Mucosa of descending colon (tissue), 3 donors: ENCODE data around the gene ERP44. TPM values are rescaled to one million over a fixed set of nuclear protein-coding genes. Genes with fewer than 3 reads are reported as not detected.

Experiments used
- ATAC-seq: fragments of 200-7000 bp; cut with Tn5 transposase; one replicate; pipeline ENCODE4 v1.9.1; 2020; ENCODE audit warnings: mild to moderate bottlenecking, moderate library complexity
- DNase-seq, 3 donors: peaks; one replicate each; pipeline ENCODE4 v3.0.0-alpha.2; 2020
- H3K36me3 ChIP-seq: fragments of 200-600 bp; one replicate; pipeline ENCODE4 v1.8.0; 2021; ENCODE audit warnings: low read depth, mild to moderate bottlenecking
- H3K4me1 ChIP-seq: fragments of 200-600 bp; one replicate; pipeline ENCODE4 v1.8.0; 2021; ENCODE audit warnings: low read depth, mild to moderate bottlenecking
- H3K4me3 ChIP-seq: fragments of 200-600 bp; one replicate; pipeline ENCODE4 v1.8.0; 2021; ENCODE audit warnings: mild to moderate bottlenecking
- H3K9me3 ChIP-seq: fragments of 200-600 bp; one replicate; pipeline ENCODE4 v1.8.0; 2021; ENCODE audit warnings: mild to moderate bottlenecking
- CTCF ChIP-seq: fragments of 200-600 bp; IDR thresholded peaks from one replicate; pipeline ENCODE4 v1.8.0; 2022; ENCODE audit warnings: antibody characterized with exemption, mild to moderate bottlenecking
- intact Hi-C, 2 donors: fragments of 100-400 bp; cut with DNase I in 1 of 2; cut with micrococcal nuclease in 1 of 2; formaldehyde crosslinking; loops; one replicate each; pipeline versions ENCODE4 v1.11.0 to v1.11.1; 2022; cut with DNase I, micrococcal nuclease
- total RNA-seq, 3 donors: library from RNA; stranded (reverse); fragmentation: NEBNext Ultra II Directional in 2 of 3; extraction: Animal tissue kit (Norgen Biotek cat#: 25700) in 2 of 3; gene quantifications; one replicate each; pipeline versions ENCODE4 v1.2.1 to v1.2.4, GENCODE V29; 2021 to 2023
- donor health status: DM: no; HTN: no; CAD: no; lungs with moderate emphysema.
- donor health status: DM: no; HTN: no; CAD: no.
- donor health status: DM: no; HTN: yes; CAD: no.

ERP44 gene
- total RNA-seq, 3 donors from 2014 or later: 19.5 to 29.7 (median 26.4) TPM

- Histone ChIP-seq H3K4me1 (no peaks in the 10 kb centered on the region), H3K36me3 (no peaks in the 10 kb centered on the region), H3K4me3 (no peak overlapping the region), H3K9me3 (no peaks in the 10 kb centered on the region)
- no peak for DNase-seq
- ATAC-seq: no peak
- intact Hi-C loops: no loop called here
- TF ChIP-seq CTCF: no peak
Measured at GRCh38 chr9:100105861-100106260, 7.1 kb upstream of the ERP44 start.

- H3K4me1 ChIP-seq: peaks cover 8% of the 10 kb centered on the region
- DNase-seq (no peak), ATAC-seq (no peak)
- TF ChIP-seq CTCF: no peak
- intact Hi-C loops: no loop called here
- H3K36me3 ChIP-seq: no peaks in the 10 kb centered on the region
- H3K9me3 ChIP-seq: no peaks in the 10 kb centered on the region
- H3K4me3 ChIP-seq: no peak overlapping the region
Measured at GRCh38 chr9:100104314-100104713, 5.5 kb upstream of the ERP44 start.

- H3K4me1 ChIP-seq: peaks cover 20% of the 10 kb centered on the region
- no peak for TF ChIP-seq CTCF
- DNase-seq: no peak
Measured at GRCh38 chr9:100101608-100102007, 2.8 kb upstream of the ERP44 start.

GRCh38 chr9:100100146-100100667 lies 1.4 kb upstream of the ERP44 start:
- Histone ChIP-seq H3K9me3 (no peaks in the 10 kb centered on the region), H3K36me3 (no peaks in the 10 kb centered on the region), H3K4me3 (no peak overlapping the region), H3K4me1 (peaks cover 24% of the 10 kb centered on the region)
- DNase-seq (no peak), ATAC-seq (no peak)
- intact Hi-C loops: no loop called here
- TF ChIP-seq CTCF: no peak

More at GRCh38 chr9:100101608-100102007, 2.8 kb upstream of the ERP44 start:
- H3K4me3 ChIP-seq: no peak overlapping the region
- H3K9me3 ChIP-seq: no peaks in the 10 kb centered on the region
- no peaks in the 10 kb centered on the region for H3K36me3 ChIP-seq
- no peak for ATAC-seq
- intact Hi-C loops: no loop called here

GRCh38 chr9:100099722-100100042 lies 882 bp upstream of the ERP44 start:
- ATAC-seq: no peak

More at GRCh38 chr9:100099722-100100042, 882 bp upstream of the ERP44 start:
- Histone ChIP-seq H3K4me3 (no peak overlapping the region), H3K36me3 (no peaks in the 10 kb centered on the region), H3K4me1 (peaks cover 24% of the 10 kb centered on the region), H3K9me3 (no peaks in the 10 kb centered on the region)
- intact Hi-C loops: no loop called here
- TF ChIP-seq CTCF: no peak
- DNase-seq: peak in 2 of 3 donors; percentile 42 to 47
